ENCODE results near the gene RDM1. TPM values are rescaled to one million over a fixed set of nuclear protein-coding genes. Genes with fewer than 3 reads are reported as not detected.

Gene RDM1
- polyA plus RNA-seq, 4 donors: 1.9 to 4.5 (median 4.5) TPM; not detected in 1

DNA sequence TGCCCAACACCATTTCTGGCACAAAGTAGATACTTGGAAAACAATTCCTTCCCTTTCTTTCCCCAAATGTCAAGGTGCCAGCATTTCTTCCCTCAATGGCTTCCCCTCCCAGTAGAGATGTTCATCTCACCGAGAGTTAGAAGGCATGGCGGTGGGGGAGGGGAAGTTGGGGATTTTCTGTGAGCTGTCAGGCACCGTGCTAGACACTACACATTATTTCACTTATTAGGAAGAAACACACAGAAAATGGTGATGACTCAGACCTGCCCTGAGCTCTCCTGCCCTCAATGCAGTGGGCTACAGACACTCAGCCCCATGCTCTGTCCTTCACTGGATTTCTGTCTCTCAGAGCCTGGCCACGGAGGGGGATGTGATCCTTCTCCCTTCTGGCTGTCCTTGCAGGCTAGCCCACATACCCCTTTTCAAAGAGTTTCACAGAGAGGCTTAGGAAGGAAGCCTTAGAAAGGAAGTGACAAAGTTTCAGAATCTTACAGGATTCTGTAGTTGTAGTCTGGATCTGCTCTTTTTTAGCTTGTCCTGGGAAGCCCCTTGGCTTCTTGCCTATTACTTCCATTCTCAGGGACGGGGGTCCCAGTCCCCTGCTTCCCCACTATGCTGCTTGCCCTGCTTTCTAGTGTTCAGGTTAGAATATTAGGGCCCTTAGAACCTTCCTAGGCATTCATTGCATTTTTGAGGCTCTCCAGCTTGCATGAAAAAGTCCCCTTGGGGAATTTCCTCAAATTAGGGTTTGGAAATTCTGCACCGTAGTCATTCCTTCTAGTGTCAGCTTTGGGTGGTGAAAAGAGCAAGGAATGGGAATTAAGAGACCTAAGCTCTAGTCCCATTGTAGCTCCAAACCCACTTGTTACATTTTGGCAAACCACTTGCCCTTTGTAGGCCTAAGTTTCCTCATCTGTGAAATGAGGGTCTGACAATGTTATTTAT lies 38.2 kb downstream of the RDM1 start:
- 54 to 67% (median 54%) methylated on average over 6 of the region's 6 CpGs for WGBS, 3 donors
- no peaks in the 10 kb centered on the region for H3K9me3 ChIP-seq (ENCODE audit: control insufficient read depth in 2 of 2, insufficient read depth in 1 of 2, low read depth in 1 of 2, low read length in 1 of 2)
- H3K27ac ChIP-seq (ENCODE audit: low read depth in 1 of 3, low read length in 2 of 3): peak overlapping the region in 1 of 3 donors; percentile 72
- no peaks in the 10 kb centered on the region for H3K36me3 ChIP-seq (ENCODE audit: control insufficient read depth in 3 of 3, insufficient read depth in 2 of 3, low read depth in 1 of 3, low read length in 3 of 3)
- peaks cover 0 to 15% (median 9%) of the 10 kb centered on the region in 3 donors for H3K4me1 ChIP-seq (ENCODE audit: control insufficient read depth in 3 of 3, insufficient read depth in 2 of 3, low read depth in 1 of 3, low read length in 2 of 3)
- no peaks in the 10 kb centered on the region for H3K27me3 ChIP-seq (ENCODE audit: control insufficient read depth in 3 of 3, insufficient read depth in 3 of 3, low read length in 3 of 3)
- FAIRE-seq: no peak
- no peak for DNase-seq
- H3K4me3 ChIP-seq (ENCODE audit: low read depth in 1 of 3, low read length in 3 of 3): no peak overlapping the region

GRCh38 chr17:35891269-35891668 lies 39.3 kb downstream of the RDM1 start:
- no peak overlapping the region for H3K4me3 ChIP-seq (ENCODE audit: low read depth in 1 of 3, low read length in 3 of 3)
- H3K9me3 ChIP-seq (ENCODE audit: control insufficient read depth in 2 of 2, insufficient read depth in 1 of 2, low read depth in 1 of 2, low read length in 1 of 2): no peaks in the 10 kb centered on the region
- 63 to 85% (median 80%) methylated on average over 4 of the region's 4 CpGs for WGBS, 3 donors
- H3K27ac ChIP-seq (ENCODE audit: low read depth in 1 of 3, low read length in 2 of 3): peak overlapping the region in 1 of 3 donors; percentile 79
- DNase-seq (no peak), FAIRE-seq (no peak)
- no peaks in the 10 kb centered on the region for H3K36me3 ChIP-seq (ENCODE audit: control insufficient read depth in 3 of 3, insufficient read depth in 2 of 3, low read depth in 1 of 3, low read length in 3 of 3)
- peaks cover 0 to 15% (median 9%) of the 10 kb centered on the region in 3 donors for H3K4me1 ChIP-seq (ENCODE audit: control insufficient read depth in 3 of 3, insufficient read depth in 2 of 3, low read depth in 1 of 3, low read length in 2 of 3)
- no peaks in the 10 kb centered on the region for H3K27me3 ChIP-seq (ENCODE audit: control insufficient read depth in 3 of 3, insufficient read depth in 3 of 3, low read length in 3 of 3)

- DNase-seq (peak in 1 of 2 donors; percentile 73), FAIRE-seq (no peak)
- no peaks in the 10 kb centered on the region for H3K9me3 ChIP-seq (ENCODE audit: control insufficient read depth in 2 of 2, insufficient read depth in 1 of 2, low read depth in 1 of 2, low read length in 1 of 2)
- H3K36me3 ChIP-seq (ENCODE audit: control insufficient read depth in 3 of 3, insufficient read depth in 2 of 3, low read depth in 1 of 3, low read length in 3 of 3): no peaks in the 10 kb centered on the region
- no peaks in the 10 kb centered on the region for H3K27me3 ChIP-seq (ENCODE audit: control insufficient read depth in 3 of 3, insufficient read depth in 3 of 3, low read length in 3 of 3)
- H3K27ac ChIP-seq (ENCODE audit: low read depth in 1 of 3, low read length in 2 of 3): peak overlapping the region in 1 of 3 donors; percentile 79
- WGBS, 3 donors: 45 to 48% (median 45%) methylated on average over 4 of the region's 4 CpGs
- no peak overlapping the region for H3K4me3 ChIP-seq (ENCODE audit: low read depth in 1 of 3, low read length in 3 of 3)
- H3K4me1 ChIP-seq (ENCODE audit: control insufficient read depth in 3 of 3, insufficient read depth in 2 of 3, low read depth in 1 of 3, low read length in 2 of 3): peaks cover 0 to 15% (median 9%) of the 10 kb centered on the region in 3 donors
These were observed 39.8 kb downstream of the RDM1 start for GRCh38 chr17:35890774-35891155.

GRCh38 chr17:35889818-35890773 lies 40.5 kb downstream of the RDM1 start:
- peaks cover 0 to 15% (median 9%) of the 10 kb centered on the region in 3 donors for H3K4me1 ChIP-seq (ENCODE audit: control insufficient read depth in 3 of 3, insufficient read depth in 2 of 3, low read depth in 1 of 3, low read length in 2 of 3)
- no peaks in the 10 kb centered on the region for H3K27me3 ChIP-seq (ENCODE audit: control insufficient read depth in 3 of 3, insufficient read depth in 3 of 3, low read length in 3 of 3)
- WGBS, 3 donors: 68 to 80% (median 76%) methylated on average over 2 of the region's 2 CpGs
- DNase-seq (peak in 1 of 2 donors; percentile 41), FAIRE-seq (no peak)
- H3K9me3 ChIP-seq (ENCODE audit: control insufficient read depth in 2 of 2, insufficient read depth in 1 of 2, low read depth in 1 of 2, low read length in 1 of 2): no peaks in the 10 kb centered on the region
- peak overlapping the region in 2 of 3 donors; percentile 45 to 47 for H3K27ac ChIP-seq (ENCODE audit: low read depth in 1 of 3, low read length in 2 of 3)
- H3K4me3 ChIP-seq (ENCODE audit: low read depth in 1 of 3, low read length in 3 of 3): no peak overlapping the region
- H3K36me3 ChIP-seq (ENCODE audit: control insufficient read depth in 3 of 3, insufficient read depth in 2 of 3, low read depth in 1 of 3, low read length in 3 of 3): no peaks in the 10 kb centered on the region

GRCh38 chr17:35889241-35889640 lies 41.3 kb downstream of the RDM1 start:
- Histone ChIP-seq H3K27me3 (ENCODE audit: control insufficient read depth in 3 of 3, insufficient read depth in 3 of 3, low read length in 3 of 3) (no peaks in the 10 kb centered on the region), H3K4me1 (ENCODE audit: control insufficient read depth in 3 of 3, insufficient read depth in 2 of 3, low read depth in 1 of 3, low read length in 2 of 3) (peaks cover 0 to 15% (median 9%) of the 10 kb centered on the region in 3 donors), H3K27ac (ENCODE audit: low read depth in 1 of 3, low read length in 2 of 3) (peak overlapping the region in 1 of 3 donors; percentile 21), H3K4me3 (ENCODE audit: low read depth in 1 of 3, low read length in 3 of 3) (no peak overlapping the region), H3K36me3 (ENCODE audit: control insufficient read depth in 3 of 3, insufficient read depth in 2 of 3, low read depth in 1 of 3, low read length in 3 of 3) (no peaks in the 10 kb centered on the region), H3K9me3 (ENCODE audit: control insufficient read depth in 2 of 2, insufficient read depth in 1 of 2, low read depth in 1 of 2, low read length in 1 of 2) (no peaks in the 10 kb centered on the region)
- FAIRE-seq (no peak), DNase-seq (no peak)
- WGBS, 3 donors: 23 to 63% (median 36%) methylated on average over 2 of the region's 2 CpGs

DNA sequence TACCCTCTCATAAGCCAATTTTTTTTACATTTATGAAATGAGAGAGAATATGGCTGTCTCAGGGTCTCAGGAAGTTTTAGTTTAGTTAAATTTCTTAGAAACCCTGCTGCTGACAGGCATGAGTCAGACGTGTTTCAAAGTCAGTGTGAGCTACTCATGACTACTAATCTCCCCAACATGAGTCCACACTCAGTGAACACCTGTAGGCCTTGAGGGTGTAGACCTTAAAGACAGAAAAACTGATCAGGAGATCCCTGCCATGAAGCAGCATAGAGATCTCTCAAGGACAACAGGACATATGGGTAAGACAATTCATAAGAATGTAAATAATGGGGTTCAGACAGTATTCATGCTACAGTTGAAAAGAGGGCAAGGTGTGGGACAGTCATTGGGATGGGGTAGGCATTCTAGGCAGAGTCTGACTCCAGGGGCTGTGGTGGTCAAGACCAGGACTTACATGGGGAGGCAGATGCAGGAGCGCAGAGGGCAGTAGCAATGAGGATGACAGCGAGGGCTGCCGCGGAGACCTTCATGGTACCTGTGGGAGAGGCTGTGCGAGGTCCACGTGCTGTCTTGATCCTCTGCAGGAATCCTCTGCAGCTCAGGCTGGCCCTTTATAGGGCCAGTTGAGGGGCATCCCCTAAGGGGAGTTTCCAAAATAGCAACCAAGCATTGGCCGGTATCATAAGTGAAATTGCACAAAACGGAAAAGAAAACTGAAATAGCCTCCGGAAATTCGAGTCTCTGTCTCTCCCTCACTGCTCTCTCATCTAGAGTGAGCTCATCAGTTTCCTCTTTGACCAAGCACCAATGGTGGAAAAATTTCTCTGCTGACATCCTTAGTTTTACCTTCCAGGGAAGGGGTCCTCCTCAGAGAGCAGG lies 50.6 kb downstream of the RDM1 start, which contains the start of gene CCL5:
Gene CCL5, minus strand, starts transcription at position 588 of the 882 bp plus-strand sequence.
- WGBS, 3 donors: 51 to 65% (median 61%) methylated on average over 11 of the region's 11 CpGs
- no peaks in the 10 kb centered on the region for H3K27me3 ChIP-seq (ENCODE audit: control insufficient read depth in 3 of 3, insufficient read depth in 3 of 3, low read length in 3 of 3)
- peak within 1 kb of the TSS in 1 of 3 donors; percentile 32 for H3K4me3 ChIP-seq (ENCODE audit: low read depth in 1 of 3, low read length in 3 of 3)
- no peak for FAIRE-seq
- no peaks in the 10 kb centered on the region for H3K36me3 ChIP-seq (ENCODE audit: control insufficient read depth in 3 of 3, insufficient read depth in 2 of 3, low read depth in 1 of 3, low read length in 3 of 3)
- H3K9me3 ChIP-seq (ENCODE audit: control insufficient read depth in 2 of 2, insufficient read depth in 1 of 2, low read depth in 1 of 2, low read length in 1 of 2): no peaks in the 10 kb centered on the region
- H3K27ac ChIP-seq (ENCODE audit: low read depth in 1 of 3, low read length in 2 of 3): peak within 1 kb of the TSS in 1 of 3 donors; percentile 58
- no peaks in the 10 kb centered on the region for H3K4me1 ChIP-seq (ENCODE audit: control insufficient read depth in 3 of 3, insufficient read depth in 2 of 3, low read depth in 1 of 3, low read length in 2 of 3)
- peak in 1 of 2 donors; percentile 51 for DNase-seq

GRCh38 chr17:35878361-35878760 lies 52.2 kb downstream of the RDM1 start:
- Histone ChIP-seq H3K27me3 (ENCODE audit: control insufficient read depth in 3 of 3, insufficient read depth in 3 of 3, low read length in 3 of 3) (no peaks in the 10 kb centered on the region), H3K36me3 (ENCODE audit: control insufficient read depth in 3 of 3, insufficient read depth in 2 of 3, low read depth in 1 of 3, low read length in 3 of 3) (no peaks in the 10 kb centered on the region), H3K27ac (ENCODE audit: low read depth in 1 of 3, low read length in 2 of 3) (peak overlapping the region in 2 of 3 donors; percentile 3 to 20), H3K4me3 (ENCODE audit: low read depth in 1 of 3, low read length in 3 of 3) (peak overlapping the region in 1 of 3 donors; percentile 32), H3K9me3 (ENCODE audit: control insufficient read depth in 2 of 2, insufficient read depth in 1 of 2, low read depth in 1 of 2, low read length in 1 of 2) (no peaks in the 10 kb centered on the region), H3K4me1 (ENCODE audit: control insufficient read depth in 3 of 3, insufficient read depth in 2 of 3, low read depth in 1 of 3, low read length in 2 of 3) (no peaks in the 10 kb centered on the region)
- WGBS, 3 donors: 54 to 59% (median 57%) methylated on average over 4 of the region's 4 CpGs
- FAIRE-seq (no peak), DNase-seq (no peak)

All from small intestine (tissue), 7 donors.